ENCODE results near the gene FAM217B. TPM values are rescaled to one million over a fixed set of nuclear protein-coding genes. Genes with fewer than 3 reads are reported as not detected.
A peak's percentile ranks its signal among the peaks of the same experiment; 100 is the strongest.

The FAM217B gene
- total and polyA plus RNA-seq, 7 experiments from 2014 or later: 19.3 to 47.4 (median 28.0) TPM

GRCh38 chr20:59940956-59941294 lies 736 bp downstream of the FAM217B start:
- Histone ChIP-seq H3K27ac (ENCODE audit: low read depth, low read length) (peak overlapping the region; percentile 79), H3K4me3 (ENCODE audit: low read length) (peak overlapping the region; percentile 99), H3K9me3 (ENCODE audit: control insufficient read depth in 2 of 3, low read length in 3 of 3) (no peaks in the 10 kb centered on the region), H3K4me1 (ENCODE audit: control insufficient read depth in 2 of 2, insufficient read depth in 2 of 2, low read length in 2 of 2) (peaks cover 17 to 23% of the 10 kb centered on the region in 2 donors), H3K36me3 (ENCODE audit: control insufficient read depth in 2 of 3, insufficient read depth in 3 of 3, low read length in 3 of 3) (peaks cover 9 to 14% (median 12%) of the 10 kb centered on the region in 3 experiments), H3K27me3 (ENCODE audit: control insufficient read depth in 2 of 2, insufficient read depth in 2 of 2, low read length in 2 of 2) (no peaks in the 10 kb centered on the region)
- Mint-ChIP-seq H3K27ac (peak overlapping the region; percentile 95 to 99 (median 97)), H3K36me3 (peaks cover 0 to 17% (median 11%) of the 10 kb centered on the region in 5 donors), H3K27me3 (no peaks in the 10 kb centered on the region), H3K4me3 (peak overlapping the region; percentile 96 to 99 (median 98)), H3K9me3 (peaks cover 0 to 1% (median 0%) of the 10 kb centered on the region in 11 donors), H3K4me1 (peaks cover 29 to 66% (median 47%) of the 10 kb centered on the region in 7 donors)
- ATAC-seq: no peak
- POLR2A ChIA-PET: interaction anchor here (1.2 to 2.3 kb wide), 4 partner anchors 9 to 117 kb away, joined by 3 to 21 read pairs (median 6); no protein-coding TSS in a partner anchor
- intact Hi-C loops (cut with micrococcal nuclease): loop anchor here (1.0 to 10.0 kb wide), 6 partner anchors 7 to 1636 kb away; partner anchors contain the start of gene RAB22A (in 1 of the 2)
- CTCF ChIA-PET: interaction anchor here (1.2 to 2.4 kb wide), 3 partner anchors 9 to 116 kb away, joined by 3 to 13 read pairs (median 12); no protein-coding TSS in a partner anchor
- DNase-seq: no peak

GRCh38 chr20:59942245-59942644 lies 2.1 kb downstream of the FAM217B start:
- H3K4me3 Mint-ChIP-seq: peak overlapping the region in 2 of 10 donors; percentile 76 to 99
- H3K27me3 ChIP-seq (ENCODE audit: control insufficient read depth in 2 of 2, insufficient read depth in 2 of 2, low read length in 2 of 2): no peaks in the 10 kb centered on the region
- H3K27me3 Mint-ChIP-seq: no peaks in the 10 kb centered on the region
- intact Hi-C loops (cut with micrococcal nuclease): loop anchor here (10.0 kb wide), 3 partner anchors 193 to 1637 kb away; partner anchors contain the start of gene RAB22A (in 1 of the 2)
- peaks cover 17 to 23% of the 10 kb centered on the region in 2 donors for H3K4me1 ChIP-seq (ENCODE audit: control insufficient read depth in 2 of 2, insufficient read depth in 2 of 2, low read length in 2 of 2)
- no peak overlapping the region for H3K4me3 ChIP-seq (ENCODE audit: low read length)
- peaks cover 26 to 62% (median 44%) of the 10 kb centered on the region in 7 donors for H3K4me1 Mint-ChIP-seq
- CTCF ChIA-PET: no interaction called here
- no peak overlapping the region for H3K27ac ChIP-seq (ENCODE audit: low read depth, low read length)
- H3K36me3 Mint-ChIP-seq: peaks cover 0 to 17% (median 11%) of the 10 kb centered on the region in 5 donors
- peak overlapping the region in 1 of 9 donors; percentile 95 for H3K27ac Mint-ChIP-seq
- H3K36me3 ChIP-seq (ENCODE audit: control insufficient read depth in 2 of 3, insufficient read depth in 3 of 3, low read length in 3 of 3): peaks cover 9 to 14% (median 12%) of the 10 kb centered on the region in 3 experiments
- no peaks in the 10 kb centered on the region for H3K9me3 ChIP-seq (ENCODE audit: control insufficient read depth in 2 of 3, low read length in 3 of 3)
- POLR2A ChIA-PET: no interaction called here
- H3K9me3 Mint-ChIP-seq: peaks cover 0 to 1% (median 0%) of the 10 kb centered on the region in 11 donors
- ATAC-seq: no peak
- no peak for DNase-seq

DNA sequence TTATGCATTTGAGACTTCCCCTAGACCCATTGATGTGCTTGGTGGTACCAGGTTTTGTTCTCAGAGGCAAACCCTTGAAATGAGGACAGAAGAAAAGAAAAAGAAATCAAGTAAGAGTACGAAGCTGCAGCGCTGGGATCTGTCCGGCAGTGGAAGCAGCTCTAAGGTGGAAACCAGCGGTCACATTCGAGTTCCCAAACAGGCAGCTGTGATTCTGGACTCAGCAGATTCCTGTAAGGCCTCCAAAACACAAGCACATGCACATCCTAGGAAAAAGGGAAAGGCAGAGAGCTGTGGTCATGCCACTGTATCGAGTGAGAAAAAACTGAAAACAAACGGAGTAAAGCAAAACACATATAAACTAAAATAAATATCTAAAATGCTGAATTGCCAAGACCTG lies 4.5 kb downstream of the FAM217B start:
- intact Hi-C loops (cut with micrococcal nuclease): loop anchor here (5.0 to 10.0 kb wide), 6 partner anchors 190 to 1640 kb away; partner anchors contain the start of genes RAB22A (in 1 of the 2) and VAPB (in 1 of the 2)
- H3K9me3 ChIP-seq (ENCODE audit: control insufficient read depth in 2 of 3, low read length in 3 of 3): no peaks in the 10 kb centered on the region
- H3K36me3 Mint-ChIP-seq: peaks cover 0 to 16% (median 8%) of the 10 kb centered on the region in 5 donors
- ChIA-PET CTCF (interaction anchor here (0.6 to 2.1 kb wide), 3 partner anchors 11 to 144 kb away, joined by 3 to 13 read pairs (median 3); partner anchors contain the start of gene SYCP2), POLR2A (no interaction called here)
- H3K27me3 Mint-ChIP-seq: no peaks in the 10 kb centered on the region
- DNase-seq: no peak
- no peaks in the 10 kb centered on the region for H3K9me3 Mint-ChIP-seq
- peaks cover 9 to 14% (median 12%) of the 10 kb centered on the region in 3 experiments for H3K36me3 ChIP-seq (ENCODE audit: control insufficient read depth in 2 of 3, insufficient read depth in 3 of 3, low read length in 3 of 3)
- no peak overlapping the region for H3K4me3 Mint-ChIP-seq
- no peaks in the 10 kb centered on the region for H3K27me3 ChIP-seq (ENCODE audit: control insufficient read depth in 2 of 2, insufficient read depth in 2 of 2, low read length in 2 of 2)
- no peak overlapping the region for H3K4me3 ChIP-seq (ENCODE audit: low read length)
- H3K4me1 ChIP-seq (ENCODE audit: control insufficient read depth in 2 of 2, insufficient read depth in 2 of 2, low read length in 2 of 2): peaks cover 12 to 20% of the 10 kb centered on the region in 2 donors
- peaks cover 19 to 59% (median 40%) of the 10 kb centered on the region in 7 donors for H3K4me1 Mint-ChIP-seq
- peak overlapping the region in 1 of 9 donors; percentile 19 for H3K27ac Mint-ChIP-seq
- no peak for ATAC-seq
- no peak overlapping the region for H3K27ac ChIP-seq (ENCODE audit: low read depth, low read length)

- peaks cover 0 to 16% (median 8%) of the 10 kb centered on the region in 5 donors for H3K36me3 Mint-ChIP-seq
- H3K27ac Mint-ChIP-seq: peak overlapping the region in 2 of 9 donors; percentile 20 to 63
- peaks cover 19 to 59% (median 40%) of the 10 kb centered on the region in 7 donors for H3K4me1 Mint-ChIP-seq
- Histone ChIP-seq H3K27ac (ENCODE audit: low read depth, low read length) (no peak overlapping the region), H3K4me3 (ENCODE audit: low read length) (no peak overlapping the region), H3K27me3 (ENCODE audit: control insufficient read depth in 2 of 2, insufficient read depth in 2 of 2, low read length in 2 of 2) (no peaks in the 10 kb centered on the region), H3K36me3 (ENCODE audit: control insufficient read depth in 2 of 3, insufficient read depth in 3 of 3, low read length in 3 of 3) (peaks cover 9 to 14% (median 12%) of the 10 kb centered on the region in 3 experiments), H3K4me1 (ENCODE audit: control insufficient read depth in 2 of 2, insufficient read depth in 2 of 2, low read length in 2 of 2) (peaks cover 12 to 20% of the 10 kb centered on the region in 2 donors), H3K9me3 (ENCODE audit: control insufficient read depth in 2 of 3, low read length in 3 of 3) (no peaks in the 10 kb centered on the region)
- intact Hi-C loops (cut with micrococcal nuclease): loop anchor here (5.0 to 10.0 kb wide), 6 partner anchors 190 to 1640 kb away; partner anchors contain the start of genes RAB22A (in 1 of the 2) and VAPB (in 1 of the 2)
- POLR2A ChIA-PET: no interaction called here
- H3K9me3 Mint-ChIP-seq: no peaks in the 10 kb centered on the region
- H3K4me3 Mint-ChIP-seq: no peak overlapping the region
- H3K27me3 Mint-ChIP-seq: no peaks in the 10 kb centered on the region
- CTCF ChIA-PET: interaction anchor here (0.6 to 2.1 kb wide), 5 partner anchors 9 to 144 kb away, joined by 3 to 13 read pairs (median 3); partner anchors contain the start of gene SYCP2
- DNase-seq (no peak), ATAC-seq (no peak)
These were observed 5.0 kb downstream of the FAM217B start for GRCh38 chr20:59945175-59945574.

GRCh38 chr20:59945731-59946130 lies 5.5 kb downstream of the FAM217B start:
- Mint-ChIP-seq H3K27ac (peak overlapping the region in 6 of 9 donors; percentile 11 to 75 (median 24)), H3K4me1 (peaks cover 19 to 55% (median 38%) of the 10 kb centered on the region in 7 donors), H3K36me3 (peaks cover 0 to 16% (median 8%) of the 10 kb centered on the region in 5 donors), H3K4me3 (no peak overlapping the region), H3K27me3 (no peaks in the 10 kb centered on the region), H3K9me3 (no peaks in the 10 kb centered on the region)
- Histone ChIP-seq H3K27ac (ENCODE audit: low read depth, low read length) (no peak overlapping the region), H3K36me3 (ENCODE audit: control insufficient read depth in 2 of 3, insufficient read depth in 3 of 3, low read length in 3 of 3) (peaks cover 9 to 14% (median 12%) of the 10 kb centered on the region in 3 experiments), H3K27me3 (ENCODE audit: control insufficient read depth in 2 of 2, insufficient read depth in 2 of 2, low read length in 2 of 2) (no peaks in the 10 kb centered on the region), H3K4me3 (ENCODE audit: low read length) (no peak overlapping the region), H3K4me1 (ENCODE audit: control insufficient read depth in 2 of 2, insufficient read depth in 2 of 2, low read length in 2 of 2) (peaks cover 12 to 20% of the 10 kb centered on the region in 2 donors), H3K9me3 (ENCODE audit: control insufficient read depth in 2 of 3, low read length in 3 of 3) (no peaks in the 10 kb centered on the region)
- ATAC-seq: no peak
- CTCF ChIA-PET: interaction anchor here (0.7 to 2.1 kb wide), 4 partner anchors 10 to 29 kb away, joined by 3 to 13 read pairs (median 4); partner anchors contain the start of gene SYCP2
- POLR2A ChIA-PET: no interaction called here
- DNase-seq: no peak
- intact Hi-C loops (cut with micrococcal nuclease): loop anchor here (5.0 to 10.0 kb wide), 6 partner anchors 189 to 1641 kb away; partner anchors contain the start of genes RAB22A (in 1 of the 2) and VAPB (in 1 of the 2)

DNA sequence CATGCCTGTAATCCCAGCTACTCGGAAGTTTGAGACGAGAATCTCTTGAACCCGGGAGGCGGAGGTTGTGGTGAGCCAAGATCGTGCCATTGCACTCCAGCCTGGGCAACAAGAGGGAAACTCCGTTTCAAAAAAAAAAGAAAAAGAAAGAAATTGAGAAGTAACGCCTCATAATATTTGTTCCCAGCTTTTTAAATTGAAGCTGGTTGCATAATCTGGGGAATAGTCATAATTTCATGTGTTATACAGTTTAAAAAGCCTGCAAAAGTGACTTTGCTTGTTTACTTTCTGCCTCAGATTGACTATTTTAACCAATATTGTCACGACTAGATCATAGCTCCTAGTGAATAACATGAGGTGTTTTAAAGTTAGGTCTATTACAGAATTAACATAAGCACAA lies 7.2 kb downstream of the FAM217B start:
- intact Hi-C loops (cut with micrococcal nuclease): loop anchor here (5.0 to 10.0 kb wide), 6 partner anchors 187 to 1643 kb away; partner anchors contain the start of genes RAB22A (in 1 of the 2) and VAPB (in 1 of the 2)
- peaks cover 11 to 39% (median 22%) of the 10 kb centered on the region in 7 donors for H3K4me1 Mint-ChIP-seq
- ChIA-PET CTCF (interaction anchor here (1.3 kb wide), 1 partner anchor 13 kb away, joined by 5 read pairs; the partner anchor contains the start of gene SYCP2), POLR2A (no interaction called here)
- no peaks in the 10 kb centered on the region for H3K9me3 Mint-ChIP-seq
- Histone ChIP-seq H3K36me3 (ENCODE audit: control insufficient read depth in 2 of 3, insufficient read depth in 3 of 3, low read length in 3 of 3) (peaks cover 9 to 14% (median 12%) of the 10 kb centered on the region in 3 experiments), H3K4me3 (ENCODE audit: low read length) (no peak overlapping the region), H3K27ac (ENCODE audit: low read depth, low read length) (no peak overlapping the region), H3K9me3 (ENCODE audit: control insufficient read depth in 2 of 3, low read length in 3 of 3) (no peaks in the 10 kb centered on the region), H3K4me1 (ENCODE audit: control insufficient read depth in 2 of 2, insufficient read depth in 2 of 2, low read length in 2 of 2) (peaks cover 0 to 10% of the 10 kb centered on the region in 2 donors), H3K27me3 (ENCODE audit: control insufficient read depth in 2 of 2, insufficient read depth in 2 of 2, low read length in 2 of 2) (no peaks in the 10 kb centered on the region)
- H3K4me3 Mint-ChIP-seq: no peak overlapping the region
- H3K27me3 Mint-ChIP-seq: no peaks in the 10 kb centered on the region
- H3K27ac Mint-ChIP-seq: peak overlapping the region in 3 of 9 donors; percentile 13 to 36 (median 25)
- DNase-seq: no peak
- ATAC-seq: no peak
- H3K36me3 Mint-ChIP-seq: peaks cover 0 to 16% (median 7%) of the 10 kb centered on the region in 5 donors
